ENCODE results near the gene FEM1B.

- TF ChIP-seq GATA3 (IDR thresholded peaks at IDR 0.05; ENCODE audit: low read depth, low read length) (no peak), GATA2 (IDR thresholded peaks at IDR 0.05; ENCODE audit: low read depth, low read length) (no peak)
Measured at GRCh38 chr15:68262514-68263356, 14.8 kb upstream of the FEM1B start.
